ENCODE results near the gene ARHGAP23. TPM values are rescaled to one million over a fixed set of nuclear protein-coding genes. Genes with fewer than 3 reads are reported as not detected.
"Not testable (repeated sequence)": the region's sequence is repeated elsewhere in the genome, so short reads cannot be mapped to it uniquely, and the experiment has no call there.

The ARHGAP23 gene
- polyA plus RNA-seq, 3 donors, result 46.5 to 63.1 (median 54.8) TPM

- DNase-seq (ENCODE audit: low read depth in 3 of 3, low spot score in 2 of 3), result no peak
Observed at GRCh38 chr17:38458521-38458920, 30.3 kb downstream of the ARHGAP23 start.

- DNase-seq (ENCODE audit: low read depth in 3 of 3, low spot score in 2 of 3), result no peak
Observed at GRCh38 chr17:38459567-38459966, 31.3 kb downstream of the ARHGAP23 start.

- DNase-seq (ENCODE audit: low read depth in 3 of 3, low spot score in 2 of 3), result no peak
Observed at GRCh38 chr17:38460082-38460715, 31.9 kb downstream of the ARHGAP23 start.

DNA sequence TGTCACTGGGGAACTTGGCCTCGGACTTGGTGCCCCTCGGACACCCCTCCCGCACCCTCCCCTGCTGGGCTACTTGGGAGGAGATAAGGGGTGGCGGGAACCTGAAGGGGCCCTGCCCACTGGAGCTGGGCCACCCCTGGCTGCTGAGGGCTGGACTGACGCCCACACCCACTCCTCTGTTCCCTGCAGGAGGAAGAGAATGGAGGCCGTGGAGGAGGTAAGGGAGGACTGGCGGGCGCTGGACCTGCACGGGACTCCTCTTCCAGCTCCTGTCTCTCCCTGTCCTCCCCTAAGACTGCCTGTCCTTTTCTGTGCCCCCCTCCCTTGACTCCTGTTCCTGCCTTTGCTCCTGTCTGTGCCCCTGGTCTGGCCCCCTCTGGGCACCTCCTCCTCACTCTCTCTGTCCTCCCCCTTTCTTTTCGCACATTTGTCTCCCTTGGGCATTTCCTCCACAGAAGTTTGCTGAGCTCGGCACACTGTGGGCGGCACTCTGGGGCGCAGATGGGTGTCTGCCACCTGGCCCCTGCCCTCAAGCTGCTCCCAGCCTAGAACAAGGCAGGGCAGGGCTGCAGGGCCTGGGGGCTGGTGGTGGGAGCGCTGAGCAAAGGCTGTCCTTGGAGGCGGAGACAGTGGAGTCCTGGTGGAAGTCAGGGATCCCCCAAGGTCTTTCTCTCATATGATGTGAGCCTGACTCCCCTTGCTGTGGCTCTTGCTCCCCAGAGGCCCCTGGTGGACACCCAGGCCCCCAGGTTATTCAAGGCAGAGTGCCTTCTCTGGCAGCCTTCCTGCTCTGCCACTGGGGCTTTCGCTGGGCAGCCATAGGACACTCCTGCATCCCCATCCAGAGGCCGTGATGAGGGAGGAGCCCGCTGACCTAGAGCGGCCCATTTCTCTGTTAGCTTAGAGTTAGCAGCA, 32.7 kb downstream of the ARHGAP23 start:
- no peak for DNase-seq (ENCODE audit: low read depth in 3 of 3, low spot score in 2 of 3)

- DNase-seq (ENCODE audit: low read depth in 3 of 3, low spot score in 2 of 3), result no peak
Observed at GRCh38 chr17:38461683-38462082, 33.4 kb downstream of the ARHGAP23 start.

- DNase-seq (ENCODE audit: low read depth in 3 of 3, low spot score in 2 of 3), result no peak
Observed at GRCh38 chr17:38463451-38463858, 35.2 kb downstream of the ARHGAP23 start.

GRCh38 chr17:38464251-38464722, 36.0 kb downstream of the ARHGAP23 start:
- DNase-seq (ENCODE audit: low read depth in 3 of 3, low spot score in 2 of 3), result no peak

- no peak for DNase-seq (ENCODE audit: low read depth in 3 of 3, low spot score in 2 of 3)
Observed at GRCh38 chr17:38464723-38465390, 36.6 kb downstream of the ARHGAP23 start.

GRCh38 chr17:38465391-38466345, 37.4 kb downstream of the ARHGAP23 start:
- no peak for DNase-seq (ENCODE audit: low read depth in 3 of 3, low spot score in 2 of 3)

GRCh38 chr17:38466346-38467315, 38.4 kb downstream of the ARHGAP23 start:
- DNase-seq (ENCODE audit: low read depth in 3 of 3, low spot score in 2 of 3), result no peak

DNA sequence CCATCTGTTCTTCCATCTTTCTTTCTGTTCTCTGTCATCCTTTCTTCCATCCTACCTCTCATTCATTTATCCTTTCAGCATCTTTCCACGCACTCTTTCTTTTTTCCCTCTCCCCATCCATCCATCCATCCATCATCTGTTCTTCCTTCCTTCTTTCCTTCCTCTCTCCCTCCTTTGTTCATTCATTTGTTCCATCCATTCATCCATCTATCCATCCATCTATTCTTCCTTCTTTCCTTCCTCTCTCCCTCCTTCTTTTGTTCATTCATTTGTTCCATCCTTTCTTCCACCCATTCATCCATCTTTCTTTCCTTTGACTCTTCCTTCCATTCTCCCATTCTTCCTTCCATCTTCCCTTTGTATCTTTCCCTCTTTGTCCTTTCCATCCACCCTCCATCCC, 39.2 kb downstream of the ARHGAP23 start:
- DNase-seq (ENCODE audit: low read depth in 3 of 3, low spot score in 2 of 3), result no peak

DNA sequence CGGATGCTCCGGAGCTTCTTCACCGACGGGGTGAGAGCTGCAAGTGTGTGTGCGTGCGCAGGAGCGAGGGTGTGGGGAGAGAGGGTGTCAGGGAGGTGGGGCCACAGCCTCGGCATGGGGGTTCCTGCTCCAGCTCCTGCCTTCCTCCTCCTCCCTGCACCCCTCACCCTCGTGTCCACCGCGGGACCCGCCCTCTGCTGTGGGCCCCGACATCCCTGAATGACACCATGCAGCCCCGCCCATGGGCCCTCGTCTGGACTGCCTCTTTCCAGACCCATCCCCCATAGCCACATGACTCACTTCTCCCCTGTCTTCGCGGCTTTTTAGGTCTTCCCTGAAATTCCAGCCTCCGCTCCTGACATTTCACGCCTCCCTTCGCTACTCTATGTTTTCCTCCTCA, 41.6 kb downstream of the ARHGAP23 start:
- DNase-seq (ENCODE audit: low read depth in 3 of 3, low spot score in 2 of 3), result no peak

DNA sequence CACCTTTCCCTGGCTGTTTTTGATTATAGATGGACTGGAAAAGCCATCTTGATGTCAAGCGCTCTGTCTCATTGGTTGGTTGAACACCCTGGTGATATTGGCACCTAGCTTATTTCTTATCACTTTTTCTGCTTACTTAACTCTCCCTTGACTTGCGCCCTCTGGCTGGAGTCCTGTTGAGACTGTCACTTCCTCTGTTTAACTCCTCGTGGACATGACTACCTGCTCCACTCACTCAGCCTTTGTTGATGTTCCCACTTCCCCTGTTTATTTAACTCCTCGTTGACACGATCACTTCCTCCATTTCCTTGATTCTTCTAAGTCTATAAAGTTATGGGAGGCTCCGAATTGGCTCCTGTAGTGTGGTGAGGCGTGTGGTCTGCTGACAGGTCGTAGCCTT, 43.0 kb downstream of the ARHGAP23 start:
- DNase-seq (ENCODE audit: low read depth in 3 of 3, low spot score in 2 of 3), result not testable (repeated sequence)

DNA sequence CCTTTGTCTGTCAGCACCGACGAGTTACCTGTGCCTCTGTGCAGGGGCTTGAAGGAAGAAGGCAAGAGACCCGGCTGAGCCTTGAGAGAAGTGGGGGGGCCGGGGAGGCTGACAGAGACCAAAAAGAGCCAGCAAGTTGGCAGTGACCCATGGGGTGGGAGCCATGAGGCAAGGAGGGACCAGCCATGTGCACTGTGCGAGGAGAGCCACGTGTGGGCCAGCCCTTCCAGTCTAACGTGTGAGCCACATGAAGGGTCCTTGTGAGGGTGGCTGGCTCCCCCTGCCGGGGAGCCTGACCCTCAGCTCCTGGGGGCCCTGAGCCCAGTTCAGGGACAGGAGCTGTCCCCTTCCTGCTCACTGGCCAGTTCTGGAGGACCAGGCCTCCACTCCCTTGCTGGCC, 46.4 kb downstream of the ARHGAP23 start:
- not testable (repeated sequence) for DNase-seq (ENCODE audit: low read depth in 3 of 3, low spot score in 2 of 3)

- DNase-seq (ENCODE audit: low read depth in 3 of 3, low spot score in 2 of 3), result no peak
Observed at GRCh38 chr17:38476549-38476948, 48.3 kb downstream of the ARHGAP23 start.

GRCh38 chr17:38477417-38477816, 49.2 kb downstream of the ARHGAP23 start:
- DNase-seq (ENCODE audit: low read depth in 3 of 3, low spot score in 2 of 3), result not testable (repeated sequence)

DNA sequence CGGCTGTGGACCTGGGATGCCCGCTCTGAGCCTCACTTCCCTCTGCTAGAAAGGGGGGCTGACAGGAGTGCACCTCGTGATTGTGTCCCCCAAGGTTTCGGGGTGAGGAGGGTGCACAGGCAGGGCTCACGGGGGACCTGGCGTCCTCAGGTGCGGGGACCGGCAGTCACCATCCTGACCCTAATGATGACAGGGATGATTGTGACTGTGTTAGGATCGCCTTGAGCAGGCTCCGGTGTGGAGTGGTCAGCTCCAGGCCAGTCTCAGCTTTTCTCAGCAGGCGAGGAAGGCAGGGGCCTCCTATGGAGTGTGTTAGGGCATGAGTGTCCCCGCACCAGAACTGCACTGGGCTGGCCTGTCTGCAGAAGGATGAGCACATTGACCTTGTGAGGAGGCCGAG, 49.7 kb downstream of the ARHGAP23 start:
- DNase-seq (ENCODE audit: low read depth in 3 of 3, low spot score in 2 of 3), result not testable (repeated sequence)

DNA sequence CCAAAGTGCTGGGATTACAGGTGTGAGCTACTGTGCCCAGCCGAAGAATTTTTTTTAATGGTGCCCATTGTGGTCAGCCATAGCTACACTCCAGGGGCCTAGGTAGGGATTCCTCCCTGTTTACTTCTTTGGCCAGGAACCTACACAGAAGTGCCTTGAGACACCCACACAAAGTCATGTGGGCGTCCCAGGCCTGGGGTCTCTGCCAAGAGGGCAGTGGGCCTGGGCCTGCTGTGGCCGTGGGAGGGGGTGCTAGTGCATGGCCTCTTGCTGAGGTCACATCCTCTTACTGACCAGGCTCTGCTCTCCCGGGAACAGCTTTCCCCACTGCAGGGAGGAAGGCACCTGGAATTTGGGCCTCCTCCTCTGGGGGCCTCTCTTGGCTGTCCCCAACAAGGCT, 50.4 kb downstream of the ARHGAP23 start:
- not testable (repeated sequence) for DNase-seq (ENCODE audit: low read depth in 3 of 3, low spot score in 2 of 3)

Data from right renal cortex interstitium (tissue), 3 donors.